ENCODE data around the gene TYW1. TPM values are rescaled to one million over a fixed set of nuclear protein-coding genes. Genes with fewer than 3 reads are reported as not detected.
"Not testable (repeated sequence)": the region's sequence is repeated elsewhere in the genome, so short reads cannot be mapped to it uniquely, and the experiment has no call there.

TYW1 gene
- total RNA-seq, 2 experiments from 2014 or later: 13.4 to 18.5 TPM

- ATAC-seq; DNase-seq; H3K27me3 Mint-ChIP-seq; H3K9me3 Mint-ChIP-seq (ENCODE audit: low read depth); H3K4me1 Mint-ChIP-seq; CTCF ChIA-PET; H3K4me3 Mint-ChIP-seq; H3K27ac Mint-ChIP-seq: not testable (repeated sequence)
- peaks cover 10% of the 10 kb centered on the region for H3K36me3 Mint-ChIP-seq
Observed at GRCh38 chr7:67255076-67255475, 258.4 kb downstream of the TYW1 start.

- H3K27ac Mint-ChIP-seq; ATAC-seq; H3K27me3 Mint-ChIP-seq; CTCF ChIA-PET; H3K9me3 Mint-ChIP-seq (ENCODE audit: low read depth); DNase-seq; H3K4me3 Mint-ChIP-seq; H3K4me1 Mint-ChIP-seq: not testable (repeated sequence)
- peaks cover 14% of the 10 kb centered on the region for H3K36me3 Mint-ChIP-seq
Observed at GRCh38 chr7:67257779-67258178, 261.1 kb downstream of the TYW1 start.

- CTCF ChIA-PET; H3K9me3 Mint-ChIP-seq (ENCODE audit: low read depth): not testable (repeated sequence)
Observed at GRCh38 chr7:67259363-67259762, 262.7 kb downstream of the TYW1 start.

GRCh38 chr7:67260166-67260586 lies 263.5 kb downstream of the TYW1 start:
- H3K4me1 Mint-ChIP-seq; DNase-seq; H3K27ac Mint-ChIP-seq; H3K36me3 Mint-ChIP-seq; H3K4me3 Mint-ChIP-seq; ATAC-seq; H3K27me3 Mint-ChIP-seq; H3K9me3 Mint-ChIP-seq (ENCODE audit: low read depth); CTCF ChIA-PET: not testable (repeated sequence)

More at GRCh38 chr7:67259363-67259762, 262.7 kb downstream of the TYW1 start:
- not testable (repeated sequence) for H3K27ac Mint-ChIP-seq, H3K4me1 Mint-ChIP-seq, DNase-seq, ATAC-seq, H3K4me3 Mint-ChIP-seq, H3K27me3 Mint-ChIP-seq
- H3K36me3 Mint-ChIP-seq: peaks cover 10% of the 10 kb centered on the region

- not testable (repeated sequence) for ATAC-seq, H3K4me1 Mint-ChIP-seq
Observed at GRCh38 chr7:67264000-67264399, 267.4 kb downstream of the TYW1 start.

GRCh38 chr7:67266070-67266469 lies 269.4 kb downstream of the TYW1 start:
- CTCF ChIA-PET: not testable (repeated sequence)

More at GRCh38 chr7:67264000-67264399, 267.4 kb downstream of the TYW1 start:
- H3K27me3 Mint-ChIP-seq; H3K4me3 Mint-ChIP-seq; DNase-seq; H3K36me3 Mint-ChIP-seq; H3K9me3 Mint-ChIP-seq (ENCODE audit: low read depth); CTCF ChIA-PET; H3K27ac Mint-ChIP-seq: not testable (repeated sequence)

GRCh38 chr7:67267914-67268313 lies 271.3 kb downstream of the TYW1 start:
- Mint-ChIP-seq H3K27ac (no peak overlapping the region), H3K4me3 (no peak overlapping the region), H3K36me3 (peaks cover 1% of the 10 kb centered on the region), H3K4me1 (no peaks in the 10 kb centered on the region), H3K9me3 (ENCODE audit: low read depth) (no peaks in the 10 kb centered on the region), H3K27me3 (no peaks in the 10 kb centered on the region)
- CTCF ChIA-PET: no interaction called here
- DNase-seq: no peak
- ATAC-seq: no peak

More at GRCh38 chr7:67266070-67266469, 269.4 kb downstream of the TYW1 start:
- H3K4me3 Mint-ChIP-seq; DNase-seq; ATAC-seq; H3K4me1 Mint-ChIP-seq; H3K9me3 Mint-ChIP-seq (ENCODE audit: low read depth); H3K27me3 Mint-ChIP-seq; H3K36me3 Mint-ChIP-seq; H3K27ac Mint-ChIP-seq: not testable (repeated sequence)

GRCh38 chr7:67269916-67270315 lies 273.3 kb downstream of the TYW1 start:
- CTCF ChIA-PET; H3K27me3 Mint-ChIP-seq; H3K27ac Mint-ChIP-seq; H3K36me3 Mint-ChIP-seq; DNase-seq; ATAC-seq; H3K4me3 Mint-ChIP-seq; H3K4me1 Mint-ChIP-seq; H3K9me3 Mint-ChIP-seq (ENCODE audit: low read depth): not testable (repeated sequence)

Small RNA genes lying within 50 kb of the gene (microRNA-seq; reads per million reads assigned to microRNA genes)
- not detected for gene MIR4650-1

Other genes starting within 250 kb of the TYW1 start
- gene TMEM248, start 75.6 kb upstream of the TYW1 start, total RNA-seq: 10 to 100 TPM; 84.8 to 90.2 TPM
- 10 to 100 TPM; 32.4 to 49.1 TPM for gene SBDS, start 1.2 kb upstream of the TYW1 start, total RNA-seq

Measured in activated CD8-positive, alpha-beta memory T cell treated with anti-CD3 and anti-CD28 coated beads, Interleukin-2, amount 10 ng/mL, durations not matched to agents 7 days and 5 days (primary cell).